GM21423 (cell line): ENCODE data around the gene RASGRP2.

Source experiments
- ATAC-seq: cut with Tn5 transposase; IDR thresholded peaks from one replicate; pipeline ENCODE4 v1.9.1; 2021; ENCODE audit warnings: mild to moderate bottlenecking, moderate library complexity; ENCODE audit not compliant: unreplicated experiment

RASGRP2 gene

GRCh38 chr11:64771861-64772260 is 27.9 kb upstream of the RASGRP2 start:
- no peak for ATAC-seq

- ATAC-seq: no peak
Observed at GRCh38 chr11:64770120-64770519, 26.2 kb upstream of the RASGRP2 start.

- no peak for ATAC-seq
Observed at GRCh38 chr11:64769283-64769682, 25.3 kb upstream of the RASGRP2 start.

GRCh38 chr11:64768300-64768694 is 24.4 kb upstream of the RASGRP2 start:
- no peak for ATAC-seq

- ATAC-seq: no peak
Observed at GRCh38 chr11:64767344-64768299, 23.7 kb upstream of the RASGRP2 start.

- no peak for ATAC-seq
Observed at GRCh38 chr11:64766881-64767280, 22.9 kb upstream of the RASGRP2 start.

GRCh38 chr11:64765851-64766665 is 22.1 kb upstream of the RASGRP2 start:
- ATAC-seq: no peak

- ATAC-seq: no peak
Observed at GRCh38 chr11:64765291-64765850, 21.4 kb upstream of the RASGRP2 start.

- ATAC-seq: no peak
Observed at GRCh38 chr11:64764753-64765152, 20.8 kb upstream of the RASGRP2 start.

GRCh38 chr11:64764040-64764611 is 20.2 kb upstream of the RASGRP2 start:
- ATAC-seq: no peak

- ATAC-seq: no peak
Observed at GRCh38 chr11:64763526-64764039, 19.6 kb upstream of the RASGRP2 start.

- no peak for ATAC-seq
Observed at GRCh38 chr11:64762674-64763525, 19.0 kb upstream of the RASGRP2 start.

GRCh38 chr11:64762277-64762673 is 18.3 kb upstream of the RASGRP2 start:
- no peak for ATAC-seq

GRCh38 chr11:64760759-64761420 is 16.9 kb upstream of the RASGRP2 start:
- no peak for ATAC-seq

- ATAC-seq: no peak
Observed at GRCh38 chr11:64759722-64760719, 16.1 kb upstream of the RASGRP2 start, which contains the start of gene PYGM. Gene PYGM (minus strand): TSS chr11:64759974. CDS start chr11:64759898, 76 bp downstream.

- no peak for ATAC-seq
Observed at GRCh38 chr11:64759131-64759721, 15.3 kb upstream of the RASGRP2 start.

GRCh38 chr11:64758330-64759079 is 14.6 kb upstream of the RASGRP2 start:
- ATAC-seq: no peak
